Uterus (tissue), 4 donors: ENCODE results near the gene ATP6V0D1. TPM values are rescaled to one million over a fixed set of nuclear protein-coding genes. Genes with fewer than 3 reads are reported as not detected.

Experiments used
- DNase-seq, 2 donors: peaks; one replicate each; pipeline ENCODE4 v3.0.0-alpha.2; 2019 to 2020
- H3K27ac ChIP-seq, 2 donors: fragments of 200-600 bp; sonication (generic); 1 replicate in 1 of 2; 2 replicates in 1 of 2; pipeline ENCODE4 v1.5.1; 2016 to 2018
- H3K27me3 ChIP-seq, 2 donors: fragments of 200-600 bp; sonication (generic); one replicate each; pipeline ENCODE4 v1.5.1; 2018 to 2019; ENCODE audit warnings: control low read depth in 1 of 2
- H3K36me3 ChIP-seq, 2 donors: fragments of 200-600 bp; sonication (generic); one replicate each; pipeline ENCODE4 v1.5.1; 2019; ENCODE audit warnings: control low read depth in 1 of 2
- H3K4me1 ChIP-seq, 2 donors: fragments of 200-600 bp; sonication (generic); one replicate each; pipeline ENCODE4 v1.5.1; 2018 to 2019; ENCODE audit warnings: control low read depth in 1 of 2
- H3K4me3 ChIP-seq, 2 donors: fragments of 200-600 bp; sonication (generic); 1 replicate in 1 of 2; 2 replicates in 1 of 2; pipeline ENCODE4 v1.5.1; 2018 to 2019; ENCODE audit warnings: mild to moderate bottlenecking in 1 of 2
- H3K9me3 ChIP-seq, 2 donors: fragments of 200-600 bp; sonication (generic); one replicate each; pipeline ENCODE4 v1.5.1; 2019; ENCODE audit warnings: control low read depth in 1 of 2
- POLR2A ChIP-seq, 2 donors: fragments of 450-650 bp; IDR thresholded peaks; one replicate each; pipeline ENCODE4 v1.6.1; 2016; ENCODE audit warnings: antibody characterized with exemption in 2 of 2, mild to moderate bottlenecking in 1 of 2, moderate library complexity in 1 of 2
- intact Hi-C: fragments of 100-400 bp; cut with DNase I; formaldehyde crosslinking; loops from one replicate; pipeline ENCODE4 v1.15.1; 2023; ENCODE audit warnings: low total_unique reads
- total RNA-seq, 4 donors: library from RNA; depleted of rRNA in 3 of 4; stranded (reverse); fragments of >200 nt in 3 of 4; gene quantifications; one replicate each; pipeline versions ENCODE4 v1.1.0 to v1.2.4, GENCODE V29; 2014 to 2023
- TF ChIP-seq, protein P1 (sequence below), 4 experiments: fragments of 200-600 bp in 2 of 4; fragments of 450-650 bp in 2 of 4; sonication (generic) in 2 of 4; IDR thresholded peaks; one replicate each; pipeline ENCODE4 v1.5.1; 2016 to 2019; ENCODE audit warnings: antibody characterized with exemption in 4 of 4, mild to moderate bottlenecking in 2 of 4, moderate library complexity in 1 of 4
- donor health status: DM: yes; HTN: yes; CAD: no.

The ATP6V0D1 gene
- total RNA-seq, 4 donors from 2014 or later, result 67.4 to 243 (median 100) TPM

DNA sequence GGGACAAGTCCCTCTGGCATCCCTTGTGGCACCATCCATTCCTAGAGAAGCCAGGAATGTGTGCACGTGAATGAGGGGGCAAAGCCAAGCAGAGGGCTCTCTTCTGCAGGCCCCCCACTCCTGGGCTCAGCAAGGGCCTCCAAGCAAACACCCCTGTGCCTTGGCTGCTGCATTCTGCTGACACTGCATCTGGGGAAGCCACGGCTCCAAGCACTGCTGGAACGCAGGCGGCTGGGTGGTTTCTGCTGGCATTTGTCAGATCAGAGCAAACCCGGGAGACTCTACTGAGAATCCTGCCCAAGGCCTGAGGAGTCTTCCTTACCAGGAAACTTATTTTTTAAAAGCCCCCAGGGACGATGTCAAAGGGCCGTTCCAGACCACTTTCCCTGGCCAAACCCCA lies 23.3 kb downstream of the ATP6V0D1 start:
- TF ChIP-seq, protein P1, sequence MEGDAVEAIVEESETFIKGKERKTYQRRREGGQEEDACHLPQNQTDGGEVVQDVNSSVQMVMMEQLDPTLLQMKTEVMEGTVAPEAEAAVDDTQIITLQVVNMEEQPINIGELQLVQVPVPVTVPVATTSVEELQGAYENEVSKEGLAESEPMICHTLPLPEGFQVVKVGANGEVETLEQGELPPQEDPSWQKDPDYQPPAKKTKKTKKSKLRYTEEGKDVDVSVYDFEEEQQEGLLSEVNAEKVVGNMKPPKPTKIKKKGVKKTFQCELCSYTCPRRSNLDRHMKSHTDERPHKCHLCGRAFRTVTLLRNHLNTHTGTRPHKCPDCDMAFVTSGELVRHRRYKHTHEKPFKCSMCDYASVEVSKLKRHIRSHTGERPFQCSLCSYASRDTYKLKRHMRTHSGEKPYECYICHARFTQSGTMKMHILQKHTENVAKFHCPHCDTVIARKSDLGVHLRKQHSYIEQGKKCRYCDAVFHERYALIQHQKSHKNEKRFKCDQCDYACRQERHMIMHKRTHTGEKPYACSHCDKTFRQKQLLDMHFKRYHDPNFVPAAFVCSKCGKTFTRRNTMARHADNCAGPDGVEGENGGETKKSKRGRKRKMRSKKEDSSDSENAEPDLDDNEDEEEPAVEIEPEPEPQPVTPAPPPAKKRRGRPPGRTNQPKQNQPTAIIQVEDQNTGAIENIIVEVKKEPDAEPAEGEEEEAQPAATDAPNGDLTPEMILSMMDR (IDR thresholded peaks at IDR 0.05), result no peak
- intact Hi-C loops, result no loop called here
- H3K4me1 ChIP-seq, result peaks cover 38 to 46% of the 10 kb centered on the region in 2 donors
- no peak overlapping the region for H3K4me3 ChIP-seq
- peak overlapping the region; percentile 77 to 82 for H3K27ac ChIP-seq
- no peak for DNase-seq
- no peaks in the 10 kb centered on the region for H3K27me3 ChIP-seq
- H3K36me3 ChIP-seq, result no peaks in the 10 kb centered on the region
- no peaks in the 10 kb centered on the region for H3K9me3 ChIP-seq

DNA sequence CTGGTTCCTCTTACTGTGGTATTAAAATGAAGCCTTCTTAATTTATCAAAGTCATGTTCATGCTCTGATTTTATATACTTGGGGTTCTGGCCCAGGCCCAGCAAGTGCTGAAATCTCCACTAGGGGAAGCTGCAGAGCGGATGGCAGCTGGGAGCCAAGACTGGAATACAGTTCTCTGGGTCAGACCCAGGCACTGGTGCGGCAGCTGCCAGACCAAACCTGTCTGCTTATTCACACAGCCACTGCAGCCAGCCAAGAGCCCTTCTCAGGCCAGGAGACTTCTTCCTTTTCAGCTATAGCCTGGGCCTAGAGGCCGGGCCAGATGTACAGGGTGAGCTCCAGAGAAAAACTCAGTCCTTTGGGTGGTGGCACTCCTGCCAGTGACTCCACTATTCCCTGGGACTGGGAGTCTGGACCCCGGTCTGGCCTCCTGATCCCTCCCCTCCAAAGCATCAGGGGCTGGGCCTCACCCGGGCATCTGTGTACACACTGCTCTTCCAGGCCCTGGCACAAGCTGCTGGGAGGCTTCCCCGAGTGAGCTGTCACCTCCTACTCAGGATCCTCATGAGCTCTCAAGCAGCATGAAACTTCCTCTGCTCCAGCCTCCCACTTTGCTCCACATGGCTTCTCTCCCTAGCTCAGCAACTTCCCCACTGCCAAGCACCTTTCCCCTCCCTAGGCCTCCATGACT lies 24.4 kb downstream of the ATP6V0D1 start:
- DNase-seq, result peak; percentile 81 to 82
- H3K36me3 ChIP-seq, result no peaks in the 10 kb centered on the region
- no peak overlapping the region for H3K4me3 ChIP-seq
- no peaks in the 10 kb centered on the region for H3K27me3 ChIP-seq
- TF ChIP-seq POLR2A (IDR thresholded peaks at IDR 0.05), result no peak
- TF ChIP-seq, protein P1 (IDR thresholded peaks at IDR 0.05), result peak in 3 of 4 experiments; percentile 29 to 62 (median 39)
- peak overlapping the region; percentile 77 to 82 for H3K27ac ChIP-seq
- H3K9me3 ChIP-seq, result no peaks in the 10 kb centered on the region
- intact Hi-C loops, result no loop called here
- H3K4me1 ChIP-seq, result peaks cover 38 to 46% of the 10 kb centered on the region in 2 donors

DNA sequence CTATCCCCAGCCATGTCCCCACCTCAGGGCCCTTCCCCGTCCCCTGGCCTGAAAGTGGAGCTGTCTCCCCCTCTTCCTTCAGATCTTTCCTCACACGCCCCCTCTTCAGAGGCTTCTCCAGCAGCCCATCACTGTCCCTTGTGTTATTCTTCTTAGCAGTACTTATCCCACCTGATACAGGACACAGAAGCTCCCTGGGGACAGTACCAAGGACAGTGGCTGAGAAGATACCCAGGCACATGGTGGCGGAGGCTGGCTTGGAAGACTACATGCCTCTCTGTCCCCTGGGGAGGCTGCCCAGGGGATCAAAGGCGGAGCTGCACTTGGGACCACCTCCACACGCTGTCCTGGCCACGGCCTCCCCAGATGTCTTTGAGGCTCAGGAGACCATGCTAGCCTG lies 26.1 kb downstream of the ATP6V0D1 start:
- DNase-seq, result no peak
- H3K4me3 ChIP-seq, result no peak overlapping the region
- intact Hi-C loops, result no loop called here
- TF ChIP-seq POLR2A (IDR thresholded peaks at IDR 0.05), result no peak
- H3K4me1 ChIP-seq, result peaks cover 30 to 32% of the 10 kb centered on the region in 2 donors
- H3K36me3 ChIP-seq, result no peaks in the 10 kb centered on the region
- H3K27ac ChIP-seq, result no peak overlapping the region
- H3K9me3 ChIP-seq, result no peaks in the 10 kb centered on the region
- H3K27me3 ChIP-seq, result no peaks in the 10 kb centered on the region

DNA sequence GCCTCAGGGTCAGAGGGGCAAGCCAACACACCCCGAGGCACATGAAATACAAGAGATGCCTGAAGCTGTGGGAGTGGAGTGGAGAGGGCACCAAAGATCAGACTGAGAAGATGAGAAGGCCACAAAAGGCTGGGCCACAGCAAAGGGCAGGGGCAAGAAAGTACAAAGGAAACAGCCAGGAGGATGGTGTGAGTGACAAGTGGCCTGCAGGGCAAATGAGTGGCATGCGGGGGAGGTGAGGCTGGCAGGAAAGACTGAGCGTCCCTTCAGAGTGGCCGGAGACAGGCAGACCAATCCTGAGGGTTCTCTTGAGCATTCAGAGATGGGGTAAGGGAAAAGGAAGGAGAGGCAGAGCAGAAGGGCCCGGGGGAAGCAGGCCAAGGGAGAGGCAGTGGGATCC lies 26.9 kb downstream of the ATP6V0D1 start:
- DNase-seq, result no peak
- intact Hi-C loops, result no loop called here
- peaks cover 22 to 32% of the 10 kb centered on the region in 2 donors for H3K4me1 ChIP-seq

DNA sequence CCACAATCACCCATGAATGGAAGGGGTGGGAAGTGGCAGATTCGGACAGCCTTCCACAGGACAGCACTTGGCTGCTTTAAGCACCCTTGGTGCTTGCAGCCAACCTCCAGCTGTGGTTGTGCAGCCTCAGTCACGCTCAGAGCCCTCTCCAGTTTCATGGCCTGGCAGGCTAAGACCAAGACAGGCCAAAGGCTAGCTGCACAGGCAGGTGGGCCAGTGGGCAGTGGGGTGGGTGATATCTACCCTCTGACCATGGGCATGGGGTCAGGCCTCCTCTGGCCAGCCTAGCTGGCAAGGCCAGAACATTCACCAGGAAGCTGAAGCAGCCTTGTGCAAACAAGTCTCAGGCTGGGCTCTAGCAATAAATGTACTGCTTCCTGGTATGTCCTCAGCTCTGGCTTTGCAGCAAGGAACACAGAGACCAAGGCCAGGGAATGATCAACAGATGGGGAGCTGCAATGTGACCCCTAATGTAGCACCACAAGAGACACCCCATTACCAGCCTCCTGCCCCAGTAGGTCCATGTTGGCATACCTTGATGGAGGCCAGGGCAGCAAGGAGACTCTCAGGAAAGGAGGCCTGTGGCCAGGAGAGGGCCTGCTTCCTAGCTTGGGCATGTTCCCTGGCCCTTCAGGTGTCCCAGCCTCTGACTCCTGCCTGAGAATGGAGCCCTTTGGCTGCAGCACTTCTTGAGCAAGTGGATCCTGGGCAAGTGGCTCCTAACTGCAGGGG lies 29.1 kb downstream of the ATP6V0D1 start:
- Histone ChIP-seq H3K27me3 (no peaks in the 10 kb centered on the region), H3K4me1 (peaks cover 13 to 19% of the 10 kb centered on the region in 2 donors), H3K27ac (peak overlapping the region; percentile 6 to 24), H3K4me3 (no peak overlapping the region), H3K9me3 (no peaks in the 10 kb centered on the region), H3K36me3 (no peaks in the 10 kb centered on the region)
- no peak for TF ChIP-seq POLR2A (IDR thresholded peaks at IDR 0.05)
- TF ChIP-seq, protein P1 (IDR thresholded peaks at IDR 0.05), result no peak
- DNase-seq, result no peak
- intact Hi-C loops, result no loop called here

More for the DNA sequence above, 26.9 kb downstream of the ATP6V0D1 start:
- Histone ChIP-seq H3K9me3 (no peaks in the 10 kb centered on the region), H3K27me3 (no peaks in the 10 kb centered on the region), H3K27ac (no peak overlapping the region), H3K36me3 (no peaks in the 10 kb centered on the region), H3K4me3 (no peak overlapping the region)
- TF ChIP-seq, protein P1 (IDR thresholded peaks at IDR 0.05), result no peak
- TF ChIP-seq POLR2A (IDR thresholded peaks at IDR 0.05), result no peak
